ENCODE results near the gene PFKFB3.

PFKFB3 gene

GRCh38 chr10:6274040-6274439 is 71.3 kb downstream of the PFKFB3 start:
- TF ChIP-seq CTCF (IDR thresholded peaks at IDR 0.05; ENCODE audit: extremely low read depth, insufficient read depth, missing control alignments) = no peak
- in situ Hi-C loops (cut with MboI; ENCODE audit: low pct_unique_long_range_greater_than_20kb, low sequenced_read_pairs, unreplicated experiment) = no loop called here
- DNase-seq (ENCODE audit: low spot score) = no peak

DNA sequence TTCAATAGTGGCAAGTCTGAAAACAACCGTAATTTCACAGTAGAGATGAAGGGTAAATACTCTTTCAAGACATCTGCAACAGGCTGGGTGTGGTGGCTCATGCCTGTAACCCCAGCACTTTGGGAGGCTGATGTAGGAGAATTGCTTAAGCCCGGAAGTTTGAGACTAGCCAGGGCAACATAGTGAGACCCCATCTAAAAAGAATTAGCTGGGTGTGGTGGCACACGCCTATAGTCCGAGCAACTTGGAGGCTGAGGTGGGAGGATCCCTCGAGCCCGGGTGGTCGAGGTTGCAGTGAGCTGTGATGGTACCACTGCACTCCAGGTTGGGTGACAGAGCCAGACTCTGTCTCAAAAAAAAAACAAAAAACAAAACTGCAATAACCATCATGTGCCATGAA is 71.8 kb downstream of the PFKFB3 start:
- in situ Hi-C loops (cut with MboI; ENCODE audit: low pct_unique_long_range_greater_than_20kb, low sequenced_read_pairs, unreplicated experiment) = no loop called here
- TF ChIP-seq CTCF (IDR thresholded peaks at IDR 0.05; ENCODE audit: extremely low read depth, insufficient read depth, missing control alignments) = no peak

DNA sequence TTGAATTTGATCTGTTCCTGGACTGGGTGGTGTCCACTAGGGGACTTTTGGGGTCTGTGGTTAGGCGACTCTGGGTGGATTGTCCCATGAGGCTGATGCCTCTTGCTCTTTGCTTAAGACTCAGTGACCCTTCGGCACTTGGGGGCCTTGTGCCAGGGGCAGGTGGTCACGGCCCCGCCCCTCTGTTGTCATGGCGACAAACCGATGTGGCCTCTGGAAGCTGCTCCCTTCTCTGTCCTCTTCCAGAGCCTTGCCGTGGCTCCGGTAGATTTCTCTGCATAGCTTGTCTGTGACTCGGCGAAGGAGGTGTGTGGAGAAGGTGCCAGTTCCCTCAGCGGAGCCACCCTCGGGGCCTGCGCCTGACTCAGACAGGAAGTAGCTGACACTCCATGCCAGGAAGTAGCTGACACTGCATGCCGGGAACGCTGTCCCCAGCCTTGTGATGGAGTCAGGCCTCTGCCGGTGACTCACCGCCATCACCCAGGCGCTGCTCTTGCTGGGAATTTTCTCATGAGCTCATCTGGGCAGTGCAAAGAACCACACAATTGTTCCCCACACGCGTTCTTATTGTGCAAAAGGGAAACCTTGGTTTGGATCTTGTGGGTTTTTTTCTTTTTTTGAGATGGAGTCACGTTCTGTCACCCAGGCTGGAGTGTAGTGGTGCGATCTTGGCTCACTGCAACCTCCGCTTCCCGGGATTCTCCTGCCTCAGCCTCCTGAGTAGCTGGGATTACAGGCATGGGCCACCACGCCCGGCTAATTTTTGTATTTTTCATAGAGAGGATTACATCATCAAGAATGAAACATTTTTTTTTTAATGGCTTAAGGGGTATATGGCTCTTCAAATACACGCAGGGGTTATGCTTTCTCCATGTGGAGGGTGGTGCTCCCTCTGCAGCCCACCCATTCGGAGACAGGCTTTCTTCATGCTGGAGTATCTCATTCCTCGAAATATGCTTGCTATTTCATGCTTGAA is 72.6 kb downstream of the PFKFB3 start:
- peak; percentile 68 for DNase-seq (ENCODE audit: low spot score)
- in situ Hi-C loops (cut with MboI; ENCODE audit: low pct_unique_long_range_greater_than_20kb, low sequenced_read_pairs, unreplicated experiment) = no loop called here

More for the DNA sequence above, 71.8 kb downstream of the PFKFB3 start:
- DNase-seq (ENCODE audit: low spot score) = no peak

DNA sequence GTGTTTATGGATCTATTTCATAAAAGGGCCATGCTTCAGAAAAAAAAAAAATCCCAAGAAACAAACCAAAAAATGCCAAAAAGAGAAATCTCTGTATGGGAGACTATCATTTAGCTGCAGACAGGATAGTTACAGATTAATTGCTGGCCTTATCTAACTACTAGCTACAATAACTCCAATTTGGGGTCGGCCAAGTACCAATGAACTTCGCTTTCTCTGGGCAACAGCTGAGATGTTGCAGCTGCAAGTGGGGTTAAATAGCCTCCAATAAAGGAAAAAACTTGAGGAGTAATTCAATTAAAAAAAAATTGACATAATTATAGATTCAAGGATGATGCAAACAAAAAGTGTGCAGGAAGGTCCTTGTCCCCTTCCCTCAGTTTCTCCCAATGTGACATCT is 73.6 kb downstream of the PFKFB3 start:
- no peak for TF ChIP-seq CTCF (IDR thresholded peaks at IDR 0.05; ENCODE audit: extremely low read depth, insufficient read depth, missing control alignments)
- in situ Hi-C loops (cut with MboI; ENCODE audit: low pct_unique_long_range_greater_than_20kb, low sequenced_read_pairs, unreplicated experiment) = no loop called here

More for the DNA sequence above, 72.6 kb downstream of the PFKFB3 start:
- TF ChIP-seq CTCF (IDR thresholded peaks at IDR 0.05; ENCODE audit: extremely low read depth, insufficient read depth, missing control alignments) = no peak

GRCh38 chr10:6278519-6279120 is 75.9 kb downstream of the PFKFB3 start:
- in situ Hi-C loops (cut with MboI; ENCODE audit: low pct_unique_long_range_greater_than_20kb, low sequenced_read_pairs, unreplicated experiment) = no loop called here
- DNase-seq (ENCODE audit: low spot score) = no peak
- TF ChIP-seq CTCF (IDR thresholded peaks at IDR 0.05; ENCODE audit: extremely low read depth, insufficient read depth, missing control alignments) = no peak

More for the DNA sequence above, 73.6 kb downstream of the PFKFB3 start:
- no peak for DNase-seq (ENCODE audit: low spot score)

DNA sequence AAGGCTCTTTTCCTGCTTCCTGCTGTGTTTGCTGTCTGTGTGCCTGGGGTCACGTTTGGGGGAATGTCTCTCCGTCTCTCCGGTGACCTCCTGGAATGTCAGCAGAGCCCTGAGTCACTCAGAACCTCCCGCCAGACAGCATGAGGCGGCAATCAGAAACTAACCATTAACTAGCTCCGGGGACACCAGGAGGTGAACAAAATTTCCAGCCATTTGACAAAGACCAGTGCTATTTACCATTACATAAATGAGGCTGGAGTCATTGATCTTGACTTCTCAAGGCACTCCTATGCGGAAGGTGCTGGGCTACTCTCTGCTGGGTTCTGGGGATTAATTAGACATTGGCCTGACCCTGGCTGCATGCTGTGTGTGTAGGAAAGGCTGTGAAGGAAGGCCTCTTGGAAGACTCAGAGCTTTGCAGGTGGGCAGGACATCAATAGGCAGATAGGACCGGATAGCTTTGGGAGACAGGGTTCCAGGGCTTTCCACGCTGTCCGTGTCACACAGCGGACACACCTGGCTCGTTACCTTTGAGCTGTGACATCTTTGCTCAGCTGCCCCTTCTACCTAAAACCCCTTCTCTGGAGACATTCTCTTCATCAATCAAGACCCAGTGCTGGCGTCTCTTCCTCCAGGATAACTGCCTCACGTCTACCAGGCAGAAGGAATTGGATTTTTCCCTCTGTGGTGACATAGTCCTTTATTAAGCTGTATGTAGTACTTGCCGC is 77.0 kb downstream of the PFKFB3 start:
- DNase-seq (ENCODE audit: low spot score) = no peak
- TF ChIP-seq CTCF (IDR thresholded peaks at IDR 0.05; ENCODE audit: extremely low read depth, insufficient read depth, missing control alignments) = no peak
- in situ Hi-C loops (cut with MboI; ENCODE audit: low pct_unique_long_range_greater_than_20kb, low sequenced_read_pairs, unreplicated experiment) = no loop called here
